ENCODE measurements around the gene SERTAD2.

Gene SERTAD2

DNA sequence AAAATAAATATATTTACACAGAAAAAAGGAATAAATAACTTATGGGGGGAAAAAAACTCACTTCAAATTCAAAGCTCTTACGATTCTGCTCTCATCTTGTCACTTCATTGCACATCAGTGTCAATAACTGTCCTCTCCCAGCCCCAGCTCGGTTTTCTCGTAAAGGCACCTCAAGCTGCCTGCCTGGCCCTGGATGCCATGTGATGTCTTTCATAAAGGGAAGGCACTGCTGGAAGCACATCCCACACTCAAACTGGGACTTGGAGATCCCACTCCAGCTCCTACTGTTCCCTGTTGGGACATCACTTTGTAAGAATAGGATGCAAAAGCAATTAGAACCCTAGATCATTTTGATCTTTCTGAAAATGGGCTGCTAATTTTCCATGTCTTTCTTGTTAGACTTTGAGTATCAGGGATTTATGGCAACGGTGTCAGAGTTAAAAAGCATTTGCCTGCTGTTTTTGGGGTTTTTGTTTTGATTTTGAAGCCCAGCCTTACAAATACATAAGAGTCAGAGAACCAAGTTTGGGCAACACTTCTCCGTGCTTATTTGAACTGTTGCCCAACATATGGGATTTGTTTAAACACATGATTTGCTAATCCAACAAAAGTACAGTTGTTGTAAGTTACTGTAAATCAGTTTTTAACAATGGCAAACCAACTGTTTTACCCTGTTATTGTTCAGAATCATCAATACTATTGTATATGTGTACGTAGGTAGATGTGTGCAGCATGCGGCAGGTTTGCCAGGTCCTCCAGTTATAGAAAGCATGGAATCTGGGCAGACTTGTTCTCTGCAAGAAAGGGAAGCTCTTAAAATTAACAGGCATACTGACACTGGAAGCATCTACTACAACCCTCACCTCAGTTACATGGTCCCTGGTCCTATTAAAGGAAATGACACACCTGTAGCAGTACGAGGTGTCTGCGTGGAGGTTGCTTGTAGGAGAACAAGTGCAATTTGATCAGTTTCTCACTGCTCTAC lies 20.6 kb downstream of the SERTAD2 start:
- TF ChIP-seq POLR2AphosphoS5 (IDR thresholded peaks at IDR 0.05; ENCODE audit: low read depth, low read length) (no peak), SIN3A (IDR thresholded peaks at IDR 0.05; ENCODE audit: borderline replicate concordance, insufficient read depth, low read length) (no peak), TAF1 (IDR thresholded peaks at IDR 0.05; ENCODE audit: borderline replicate concordance, insufficient read depth, low read length) (no peak), FOXP2 (optimal IDR thresholded peaks at IDR 0.05; ENCODE audit: borderline replicate concordance, extremely low read depth, extremely low read length, insufficient read depth) (no peak)
- TF ChIP-seq, protein P1, sequence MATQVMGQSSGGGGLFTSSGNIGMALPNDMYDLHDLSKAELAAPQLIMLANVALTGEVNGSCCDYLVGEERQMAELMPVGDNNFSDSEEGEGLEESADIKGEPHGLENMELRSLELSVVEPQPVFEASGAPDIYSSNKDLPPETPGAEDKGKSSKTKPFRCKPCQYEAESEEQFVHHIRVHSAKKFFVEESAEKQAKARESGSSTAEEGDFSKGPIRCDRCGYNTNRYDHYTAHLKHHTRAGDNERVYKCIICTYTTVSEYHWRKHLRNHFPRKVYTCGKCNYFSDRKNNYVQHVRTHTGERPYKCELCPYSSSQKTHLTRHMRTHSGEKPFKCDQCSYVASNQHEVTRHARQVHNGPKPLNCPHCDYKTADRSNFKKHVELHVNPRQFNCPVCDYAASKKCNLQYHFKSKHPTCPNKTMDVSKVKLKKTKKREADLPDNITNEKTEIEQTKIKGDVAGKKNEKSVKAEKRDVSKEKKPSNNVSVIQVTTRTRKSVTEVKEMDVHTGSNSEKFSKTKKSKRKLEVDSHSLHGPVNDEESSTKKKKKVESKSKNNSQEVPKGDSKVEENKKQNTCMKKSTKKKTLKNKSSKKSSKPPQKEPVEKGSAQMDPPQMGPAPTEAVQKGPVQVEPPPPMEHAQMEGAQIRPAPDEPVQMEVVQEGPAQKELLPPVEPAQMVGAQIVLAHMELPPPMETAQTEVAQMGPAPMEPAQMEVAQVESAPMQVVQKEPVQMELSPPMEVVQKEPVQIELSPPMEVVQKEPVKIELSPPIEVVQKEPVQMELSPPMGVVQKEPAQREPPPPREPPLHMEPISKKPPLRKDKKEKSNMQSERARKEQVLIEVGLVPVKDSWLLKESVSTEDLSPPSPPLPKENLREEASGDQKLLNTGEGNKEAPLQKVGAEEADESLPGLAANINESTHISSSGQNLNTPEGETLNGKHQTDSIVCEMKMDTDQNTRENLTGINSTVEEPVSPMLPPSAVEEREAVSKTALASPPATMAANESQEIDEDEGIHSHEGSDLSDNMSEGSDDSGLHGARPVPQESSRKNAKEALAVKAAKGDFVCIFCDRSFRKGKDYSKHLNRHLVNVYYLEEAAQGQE (IDR thresholded peaks at IDR 0.05; ENCODE audit: insufficient read depth in 1 of 2, low read depth in 2 of 2, low read length in 2 of 2), result no peak

DNA sequence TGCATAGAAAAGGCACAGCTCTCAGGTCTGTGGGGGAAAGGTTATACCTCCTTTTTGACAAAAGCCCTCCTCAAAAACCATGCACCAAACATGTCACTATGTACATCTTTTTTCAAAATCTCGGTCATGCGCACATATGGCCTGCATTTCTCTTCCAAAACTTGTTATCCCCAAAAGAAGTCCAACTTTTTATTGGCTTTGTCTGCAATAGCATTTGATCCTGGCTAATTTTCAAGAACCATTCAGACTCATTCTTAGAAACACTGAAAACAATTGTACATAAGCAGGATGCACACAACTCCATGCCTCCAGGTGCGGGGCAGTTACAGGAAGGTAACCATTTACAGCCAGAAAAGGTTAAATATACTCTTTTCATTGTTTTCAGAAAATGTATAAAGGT lies 21.9 kb downstream of the SERTAD2 start:
- TF ChIP-seq POLR2AphosphoS5 (IDR thresholded peaks at IDR 0.05; ENCODE audit: low read depth, low read length), result no peak
- no peak for TF ChIP-seq SIN3A (IDR thresholded peaks at IDR 0.05; ENCODE audit: borderline replicate concordance, insufficient read depth, low read length)
- TF ChIP-seq FOXP2 (optimal IDR thresholded peaks at IDR 0.05; ENCODE audit: borderline replicate concordance, extremely low read depth, extremely low read length, insufficient read depth), result no peak
- TF ChIP-seq, protein P1 (IDR thresholded peaks at IDR 0.05; ENCODE audit: insufficient read depth in 1 of 2, low read depth in 2 of 2, low read length in 2 of 2), result no peak

DNA sequence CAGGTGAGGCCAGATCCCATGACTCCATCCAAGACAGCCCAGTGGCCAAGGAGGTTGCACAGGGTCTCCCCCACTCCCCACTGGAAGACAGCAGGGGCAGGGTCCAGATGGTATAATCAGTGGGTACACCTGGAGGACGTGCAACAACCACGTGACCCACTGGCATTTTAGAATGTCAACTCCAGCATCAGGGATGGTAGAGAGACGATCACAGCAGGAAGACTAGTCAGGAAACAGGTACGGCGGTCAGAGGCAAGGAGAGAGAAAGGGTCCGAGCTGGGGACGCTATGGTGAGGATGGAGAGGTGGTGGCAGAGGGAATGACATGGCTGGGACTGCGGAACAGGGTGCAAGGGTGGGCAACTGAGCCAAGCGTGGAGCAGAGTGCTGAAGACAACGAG lies 23.0 kb downstream of the SERTAD2 start:
- TF ChIP-seq POLR2AphosphoS5 (IDR thresholded peaks at IDR 0.05; ENCODE audit: low read depth, low read length), result no peak
- TF ChIP-seq TAF1 (IDR thresholded peaks at IDR 0.05; ENCODE audit: borderline replicate concordance, insufficient read depth, low read length), result no peak
- TF ChIP-seq FOXP2 (optimal IDR thresholded peaks at IDR 0.05; ENCODE audit: borderline replicate concordance, extremely low read depth, extremely low read length, insufficient read depth), result no peak
- TF ChIP-seq, protein P1 (IDR thresholded peaks at IDR 0.05; ENCODE audit: insufficient read depth in 1 of 2, low read depth in 2 of 2, low read length in 2 of 2), result no peak
- TF ChIP-seq SIN3A (IDR thresholded peaks at IDR 0.05; ENCODE audit: borderline replicate concordance, insufficient read depth, low read length), result no peak

DNA sequence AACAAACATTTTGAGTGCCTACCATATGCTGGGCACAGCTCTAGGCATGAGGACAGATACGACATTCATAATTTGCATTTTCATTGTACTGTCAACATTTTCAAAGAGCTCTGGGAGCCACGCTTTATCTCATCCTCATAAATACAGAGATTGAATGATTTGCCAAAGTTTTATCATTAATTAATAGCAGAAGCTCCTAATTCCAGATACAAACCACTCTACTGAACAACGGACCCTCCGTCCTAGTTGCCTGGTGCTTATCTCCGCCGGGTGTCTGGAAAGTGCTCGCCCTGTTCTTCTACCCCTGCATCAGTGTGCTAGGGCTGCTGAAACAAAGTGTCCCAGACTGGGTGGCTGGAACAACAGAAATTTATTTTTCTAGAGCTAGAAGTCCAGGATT lies 23.8 kb downstream of the SERTAD2 start:
- no peak for TF ChIP-seq POLR2AphosphoS5 (IDR thresholded peaks at IDR 0.05; ENCODE audit: low read depth, low read length)
- TF ChIP-seq SIN3A (IDR thresholded peaks at IDR 0.05; ENCODE audit: borderline replicate concordance, insufficient read depth, low read length), result no peak
- TF ChIP-seq, protein P1 (IDR thresholded peaks at IDR 0.05; ENCODE audit: insufficient read depth in 1 of 2, low read depth in 2 of 2, low read length in 2 of 2), result no peak
- no peak for TF ChIP-seq FOXP2 (optimal IDR thresholded peaks at IDR 0.05; ENCODE audit: borderline replicate concordance, extremely low read depth, extremely low read length, insufficient read depth)
- TF ChIP-seq TAF1 (IDR thresholded peaks at IDR 0.05; ENCODE audit: borderline replicate concordance, insufficient read depth, low read length), result no peak

Data from PFSK-1 (cell line).